ENCODE measurements around the gene SPTLC2.
"Not testable (repeated sequence)": the region's sequence is repeated elsewhere in the genome, so short reads cannot be mapped to it uniquely, and the experiment has no call there.

SPTLC2 gene

DNA sequence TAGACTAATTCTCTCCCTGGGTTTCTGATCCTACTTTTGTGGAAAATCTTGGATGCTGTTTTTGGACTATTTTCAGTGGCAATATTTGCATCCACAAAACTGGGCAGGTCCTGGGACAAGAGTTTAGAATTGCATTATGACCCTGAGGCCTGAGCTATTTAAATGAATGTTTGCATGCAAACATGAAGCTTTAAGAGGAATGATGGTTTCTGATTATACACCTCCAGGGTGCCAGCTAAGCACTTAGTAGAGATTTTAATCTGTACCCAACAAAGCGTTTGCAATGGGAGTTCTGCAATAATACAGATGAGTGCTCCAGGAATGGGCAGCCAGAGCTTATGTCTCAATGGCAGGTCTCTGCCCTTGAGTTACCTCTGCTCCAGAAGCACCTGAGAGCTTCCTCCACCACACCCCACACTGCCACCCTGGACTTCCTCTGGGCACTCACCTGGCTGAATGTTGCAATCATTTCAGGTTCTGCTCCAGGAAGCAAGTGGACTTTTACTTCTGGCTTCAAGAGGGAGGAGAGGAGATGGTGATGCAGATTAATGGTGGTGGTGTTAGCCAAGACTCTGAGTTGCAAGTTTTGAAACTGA, 6.0 kb upstream of the SPTLC2 start:
- no peak for DNase-seq

DNA sequence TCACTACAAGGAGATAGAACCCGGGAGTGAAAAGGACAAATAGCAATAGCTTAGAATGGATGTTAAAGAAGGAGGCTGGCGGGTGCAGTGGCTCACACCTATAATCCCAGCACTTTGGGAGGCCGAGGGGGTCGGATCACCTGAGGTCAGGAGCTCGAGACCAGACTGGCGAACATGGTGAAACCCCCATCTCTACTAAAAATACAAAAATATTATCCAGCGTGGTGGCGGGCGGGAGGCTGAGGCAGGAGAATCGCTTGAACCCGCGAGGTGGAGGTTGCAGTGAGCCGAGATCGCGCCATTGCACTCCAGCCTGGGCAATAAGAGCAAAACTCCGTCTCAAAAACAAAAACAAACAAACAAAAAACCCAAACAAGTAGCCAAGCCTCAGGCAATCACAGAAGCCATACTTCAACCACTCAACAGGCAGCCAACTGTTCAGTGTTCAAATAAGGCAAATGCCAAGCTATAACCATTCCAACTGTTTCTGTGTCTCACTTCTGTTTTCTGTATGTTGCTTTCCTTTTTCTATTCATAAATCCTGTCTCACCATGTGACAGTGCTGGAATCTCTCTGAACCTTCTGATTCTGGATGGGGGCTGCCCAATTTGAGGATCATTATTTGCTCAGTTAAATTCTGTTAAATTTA, 3.9 kb upstream of the SPTLC2 start:
- no peak for DNase-seq

DNA sequence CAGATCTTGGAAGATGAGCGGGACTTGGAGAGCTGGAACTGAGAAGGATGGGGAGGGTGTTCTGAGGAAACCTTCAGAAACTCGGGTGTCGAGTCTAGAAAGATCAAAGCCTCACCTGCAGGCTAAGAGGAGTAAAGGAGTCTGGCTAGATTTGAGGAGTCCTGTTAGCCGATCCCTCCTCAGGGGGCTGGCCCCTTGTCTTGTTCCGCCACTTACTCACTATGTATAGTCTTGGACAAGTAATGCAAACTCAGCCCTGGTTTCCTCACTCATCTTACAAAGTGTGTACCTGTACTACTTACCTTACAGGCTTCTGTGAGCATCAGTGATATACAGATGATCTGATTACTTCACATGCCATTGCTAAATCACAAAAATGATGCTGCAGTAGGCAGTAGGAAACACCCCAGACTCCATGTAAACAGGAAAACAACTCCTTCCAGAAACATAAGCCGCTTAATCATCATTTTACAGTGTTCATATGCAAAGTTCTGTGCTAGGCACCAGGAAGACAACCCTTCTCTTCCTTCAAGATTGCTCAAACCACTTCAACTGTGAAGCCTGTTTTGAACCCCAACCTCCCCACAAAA, 2.0 kb upstream of the SPTLC2 start:
- no peak for DNase-seq

DNA sequence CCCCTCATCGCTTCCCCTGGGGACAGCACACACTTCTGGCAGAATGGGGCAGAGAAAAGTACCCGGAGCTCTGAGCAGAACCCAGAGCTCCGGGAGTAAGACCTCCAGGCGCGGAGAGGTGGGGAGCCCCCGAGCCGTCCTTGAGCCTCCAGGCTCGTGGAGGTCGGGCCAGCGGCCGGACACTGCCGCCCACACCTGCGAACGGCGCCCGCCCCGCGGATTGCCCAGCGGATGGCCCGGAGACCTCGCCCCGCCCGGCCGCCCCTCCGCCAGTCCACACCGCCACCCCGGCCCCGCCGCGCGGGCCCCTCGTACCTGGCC, 344 bp downstream of the SPTLC2 start:
- DNase-seq = no peak

DNA sequence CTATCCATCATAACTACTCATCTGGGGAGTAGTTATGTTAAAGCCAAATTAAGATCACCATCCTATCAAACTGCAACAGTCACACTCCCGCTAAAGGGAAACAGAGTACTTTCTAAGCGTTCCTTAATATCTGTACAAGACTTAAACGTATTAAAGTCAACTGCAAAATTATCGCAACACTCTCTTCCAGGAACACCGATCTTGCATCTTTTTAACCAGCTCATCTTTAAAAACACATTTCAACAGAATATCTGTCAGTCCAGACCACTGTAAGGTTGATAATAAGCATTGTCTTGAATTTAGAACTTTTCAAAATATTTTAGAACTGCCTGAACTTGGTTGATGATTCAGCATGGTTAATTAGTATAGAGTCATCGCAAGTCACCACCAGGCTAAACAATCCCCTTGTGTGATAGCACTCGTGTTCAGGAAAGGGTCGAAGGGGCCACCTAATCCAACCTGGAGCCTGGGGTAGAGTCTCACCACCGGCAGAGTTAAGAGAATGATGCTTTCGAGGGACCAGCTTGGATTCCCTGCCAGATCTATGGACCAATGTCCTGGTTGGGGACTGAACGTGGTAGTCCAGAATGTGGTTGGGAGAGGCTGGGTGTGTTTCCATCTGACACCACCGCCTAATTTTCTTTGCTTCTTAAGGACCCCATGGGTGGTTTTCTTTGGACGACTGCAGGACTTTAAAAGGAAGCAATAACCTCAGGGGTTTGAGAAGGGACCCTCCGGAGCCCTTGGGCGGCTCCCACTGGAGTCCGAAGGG, 890 bp downstream of the SPTLC2 start:
- no peak for DNase-seq

DNA sequence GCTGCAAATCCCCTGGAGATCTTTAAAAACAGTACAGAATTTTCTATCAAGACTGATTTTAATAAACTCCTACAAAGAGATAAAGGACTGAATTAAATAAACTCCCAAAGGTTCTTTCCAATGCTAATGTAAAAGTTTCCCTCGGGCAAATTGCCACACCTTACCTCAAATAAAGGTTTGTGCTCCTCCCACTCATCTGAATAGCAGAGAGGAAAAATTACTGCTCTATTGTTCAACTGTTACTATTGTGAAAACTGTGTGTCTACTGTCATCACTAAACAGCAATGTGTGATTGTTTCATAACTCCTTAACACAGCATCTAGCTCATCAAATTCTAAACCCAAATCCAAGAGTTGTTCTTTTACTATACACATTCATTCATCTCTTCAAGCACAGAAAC, 3.2 kb downstream of the SPTLC2 start:
- DNase-seq = no peak

DNA sequence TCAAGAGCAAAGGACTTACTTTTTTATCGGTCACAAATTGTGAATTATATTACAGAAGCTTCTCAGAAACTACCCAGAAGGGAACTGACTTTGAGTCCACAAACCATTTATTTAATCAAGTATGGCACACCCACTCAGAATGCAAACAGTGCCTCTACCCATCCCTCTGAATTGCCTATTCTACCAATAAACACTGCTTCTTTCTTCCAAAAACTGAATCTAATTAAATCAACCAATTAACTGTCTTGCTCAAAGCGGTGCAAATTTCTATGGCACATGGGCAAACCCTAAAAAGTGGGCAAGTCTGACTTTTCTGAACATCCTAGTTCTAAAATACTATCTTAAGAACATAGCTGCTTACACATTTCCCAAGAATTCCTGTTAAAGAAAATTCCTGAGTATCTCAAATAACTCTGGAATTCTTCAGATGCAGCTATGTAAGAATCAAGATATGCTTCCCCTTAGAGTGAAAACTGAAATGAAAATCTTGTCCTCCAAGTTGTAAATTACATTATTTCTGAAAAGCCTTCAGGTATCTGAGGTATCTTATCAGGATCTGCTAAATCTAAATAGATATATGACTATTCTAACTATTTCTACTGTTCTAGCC, 4.3 kb downstream of the SPTLC2 start:
- no peak for DNase-seq

DNA sequence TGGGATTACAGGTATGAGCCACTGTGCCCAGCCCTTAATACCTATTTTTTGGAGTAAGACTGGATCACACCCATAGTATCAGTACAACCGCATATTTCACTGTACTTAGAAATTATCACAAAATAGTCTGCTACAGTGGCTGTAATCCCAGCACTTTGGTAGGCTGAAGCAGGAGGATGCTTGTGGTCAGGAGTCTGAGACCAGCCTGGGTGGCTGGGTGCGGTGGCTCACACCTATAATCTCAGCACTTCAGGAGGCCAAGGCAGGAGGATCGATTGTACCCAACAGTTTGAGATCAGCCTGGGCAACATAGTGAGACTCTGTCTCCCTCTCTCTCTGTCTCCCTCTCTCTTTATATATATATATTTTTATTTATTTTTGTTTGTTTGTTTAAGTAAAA, 5.9 kb downstream of the SPTLC2 start:
- DNase-seq = no peak

DNA sequence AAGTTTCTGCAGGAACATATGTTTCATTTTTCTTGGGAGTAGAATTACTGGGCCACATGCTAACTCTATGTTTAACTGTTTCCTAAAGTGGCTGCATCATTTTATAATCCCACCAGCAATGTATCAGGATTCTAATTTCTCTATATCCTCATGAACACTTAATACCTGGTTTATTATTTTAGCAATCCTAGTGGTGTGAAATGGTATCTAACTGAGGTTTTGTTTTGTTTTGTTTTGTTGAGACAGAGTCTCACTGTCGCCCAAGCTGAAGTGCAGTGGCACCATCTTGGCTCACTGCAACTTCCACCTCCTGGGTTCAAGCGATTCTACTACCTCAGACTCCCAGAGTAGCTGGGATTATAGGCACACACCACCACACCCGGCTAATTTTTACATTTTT, 6.5 kb downstream of the SPTLC2 start:
- DNase-seq = no peak

DNA sequence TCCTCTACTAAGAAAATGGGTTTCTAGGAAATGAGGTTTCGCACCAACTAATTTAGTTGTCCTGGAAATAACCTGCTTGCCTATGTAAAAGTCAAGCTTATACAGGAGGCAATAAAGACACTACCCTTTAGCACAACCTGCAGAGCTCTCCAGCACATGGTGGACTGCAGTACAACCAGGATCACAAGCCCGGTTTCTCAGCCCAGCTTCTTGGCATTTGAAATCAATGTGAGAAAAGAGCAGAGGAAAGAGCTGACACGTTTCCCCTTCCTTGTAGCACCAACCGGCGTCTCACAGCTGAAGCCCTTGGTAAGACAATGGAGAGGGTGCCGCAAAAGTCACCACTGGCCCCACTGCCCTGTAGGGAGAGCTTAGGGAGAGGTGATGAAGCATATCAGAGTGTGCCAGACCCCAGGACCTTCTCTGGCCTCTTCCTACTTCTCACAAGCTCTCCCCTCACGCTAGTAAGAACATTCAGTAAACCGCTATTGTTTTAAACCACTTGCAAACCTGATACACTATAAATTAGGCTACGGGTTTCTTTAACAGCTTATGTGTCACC, 8.6 kb downstream of the SPTLC2 start:
- no peak for DNase-seq

DNA sequence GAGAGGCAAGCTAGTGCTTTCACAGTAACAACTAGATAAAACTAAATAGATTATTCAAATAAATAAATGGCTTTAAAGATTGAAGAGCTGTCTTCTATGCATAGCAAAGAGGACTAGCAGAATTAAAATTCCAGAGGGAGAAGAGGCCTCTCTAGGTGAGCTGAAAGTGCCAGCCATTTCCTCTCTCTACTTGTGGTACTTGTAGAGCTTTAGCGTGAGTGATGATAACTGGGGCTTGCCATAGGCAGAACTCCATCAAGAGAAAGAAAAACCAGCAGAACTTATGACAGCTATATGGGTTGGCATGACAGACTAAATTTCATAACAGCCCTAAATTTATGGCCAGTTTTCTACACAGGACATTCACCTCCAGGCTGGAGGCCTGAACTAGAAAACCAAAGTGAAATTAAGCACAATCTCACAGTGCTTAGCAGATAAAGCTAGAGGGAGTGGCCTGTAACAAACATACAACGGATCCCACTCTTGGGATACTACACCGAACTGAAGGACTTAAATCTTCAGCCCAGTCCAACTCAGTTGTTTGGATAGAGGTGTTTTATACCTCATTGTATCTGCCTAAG, 11.0 kb downstream of the SPTLC2 start:
- DNase-seq = no peak

DNA sequence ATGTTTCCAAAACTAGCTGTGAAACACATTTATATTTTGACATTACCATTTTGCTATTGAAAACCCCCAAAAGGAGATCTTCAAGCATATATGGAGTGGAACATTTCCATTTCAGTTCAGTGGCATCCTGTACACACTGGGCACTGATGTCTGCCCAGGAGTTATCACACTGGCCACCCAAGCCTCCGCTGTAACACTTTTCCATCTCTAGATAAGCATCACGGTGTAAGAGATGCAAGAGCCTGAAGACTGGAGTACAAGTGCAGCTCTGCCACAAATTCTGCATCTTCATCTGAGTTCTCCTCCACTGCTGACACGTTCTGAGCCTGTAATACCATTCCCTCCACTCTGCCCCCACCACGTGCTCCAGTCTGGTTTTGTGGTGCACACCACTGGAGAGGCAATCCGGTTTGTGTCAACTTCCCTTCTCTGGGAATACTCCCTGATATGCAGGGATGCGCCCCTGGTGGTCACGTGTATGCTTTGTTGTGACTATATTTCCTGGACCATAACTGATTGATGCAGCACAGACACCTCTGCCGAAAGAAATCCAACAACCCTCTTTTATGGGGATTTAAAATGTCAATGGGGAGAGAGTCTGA, 12.7 kb downstream of the SPTLC2 start:
- DNase-seq = no peak

DNA sequence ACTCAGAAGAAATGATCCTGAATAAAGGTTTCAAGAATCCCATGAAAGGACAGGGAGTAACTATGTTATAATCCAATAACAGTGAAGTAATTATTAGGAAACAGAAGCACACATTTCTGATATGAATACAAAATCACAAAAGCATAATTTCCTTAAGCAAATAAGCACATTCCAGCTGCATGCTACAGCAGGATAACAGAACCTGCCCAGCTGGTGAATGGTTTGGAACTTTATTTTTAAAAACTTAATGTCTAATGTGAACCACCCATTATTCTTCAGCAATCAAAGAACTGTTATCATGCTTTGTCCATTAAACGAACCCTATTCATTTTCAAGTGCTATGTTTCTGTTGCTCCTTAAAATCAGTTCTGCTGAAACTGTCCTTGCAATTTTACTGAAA, 13.4 kb downstream of the SPTLC2 start:
- no peak for DNase-seq

DNA sequence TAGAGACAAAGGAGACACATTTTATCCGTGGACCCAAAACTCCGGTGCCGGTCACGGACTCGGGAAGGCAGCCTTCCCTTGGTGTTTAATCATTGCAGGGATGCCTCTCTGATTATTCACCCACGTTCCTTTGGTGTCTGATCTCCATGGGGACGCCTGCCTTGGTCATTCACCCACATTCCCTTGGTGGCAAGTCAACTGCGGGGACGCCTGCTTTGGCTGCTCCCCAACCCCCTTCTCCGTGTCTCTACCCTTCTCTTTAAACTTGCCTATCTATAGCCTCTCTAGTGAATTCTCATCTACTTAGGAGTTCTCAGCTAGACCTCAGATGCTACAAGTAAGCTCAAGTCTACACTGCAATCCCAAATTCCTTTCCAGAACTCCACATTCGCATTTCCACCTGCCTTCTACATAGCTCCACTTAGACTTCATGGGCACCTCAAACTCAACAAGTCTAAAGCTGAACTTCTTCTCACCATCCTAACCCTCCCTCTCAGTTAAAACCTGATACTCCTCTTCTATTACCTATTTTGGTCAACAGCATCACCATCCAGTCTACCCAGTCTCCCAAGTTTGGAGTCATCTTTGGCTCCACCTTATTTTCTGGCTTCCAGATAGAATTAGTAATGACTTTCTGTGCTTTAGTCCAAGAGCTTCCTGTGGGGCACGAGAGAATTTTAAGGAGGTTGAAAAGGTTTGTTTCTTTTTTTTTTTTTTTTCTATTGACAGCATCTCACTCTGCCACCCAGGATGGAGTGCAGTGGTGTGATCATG, 14.4 kb downstream of the SPTLC2 start:
- DNase-seq = no peak

DNA sequence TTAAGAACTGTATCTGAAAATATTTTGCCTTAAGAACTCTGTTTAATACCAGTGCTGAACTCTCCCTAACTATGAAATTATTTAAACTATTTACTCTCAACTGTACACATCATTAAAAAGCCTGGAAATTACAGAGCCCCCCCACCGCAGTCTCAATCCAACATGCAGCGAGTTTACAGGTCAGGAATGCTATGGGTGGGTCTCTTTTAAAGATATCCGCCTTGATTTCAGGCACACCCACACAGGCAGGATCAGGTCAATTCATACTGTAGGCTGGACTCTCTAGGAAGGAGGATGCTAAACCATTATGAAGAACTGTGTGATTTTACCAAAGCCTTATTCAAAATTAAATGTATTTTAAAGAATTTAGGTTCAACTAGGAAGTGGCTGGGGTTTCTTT, 16.5 kb downstream of the SPTLC2 start:
- DNase-seq = no peak

DNA sequence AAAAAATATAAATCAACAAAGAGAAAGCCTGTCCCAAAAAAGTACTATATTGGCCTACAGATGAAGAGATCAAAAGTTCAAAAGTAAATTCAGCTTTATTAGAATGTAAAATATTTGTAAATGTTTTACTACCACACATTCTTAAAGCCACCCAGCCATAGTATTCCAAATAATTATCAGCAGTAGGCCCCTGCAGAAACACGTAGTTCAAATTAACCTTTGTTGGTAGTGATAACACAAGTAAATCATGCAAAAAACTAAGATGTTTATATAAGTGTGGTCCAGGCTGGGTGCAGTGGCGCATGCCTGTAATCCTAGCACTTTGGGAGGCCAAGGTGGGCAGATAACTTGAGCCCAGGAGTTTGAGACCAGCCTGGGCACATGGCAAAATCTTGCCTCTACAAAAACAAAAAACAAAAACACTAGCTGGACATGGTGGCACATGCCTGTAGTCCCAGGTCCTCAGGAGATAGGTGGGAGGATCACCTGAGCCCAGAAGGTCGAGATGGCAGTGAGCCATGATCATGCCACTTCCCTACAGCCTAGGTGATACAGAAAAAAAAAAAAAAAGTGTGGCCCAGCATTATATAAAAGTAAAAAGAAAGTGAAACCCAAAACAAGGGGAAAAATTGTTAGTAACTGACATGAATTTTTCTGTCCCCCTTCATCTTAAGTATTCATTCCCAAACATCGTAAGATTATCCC, 17.9 kb downstream of the SPTLC2 start:
- DNase-seq = no peak

DNA sequence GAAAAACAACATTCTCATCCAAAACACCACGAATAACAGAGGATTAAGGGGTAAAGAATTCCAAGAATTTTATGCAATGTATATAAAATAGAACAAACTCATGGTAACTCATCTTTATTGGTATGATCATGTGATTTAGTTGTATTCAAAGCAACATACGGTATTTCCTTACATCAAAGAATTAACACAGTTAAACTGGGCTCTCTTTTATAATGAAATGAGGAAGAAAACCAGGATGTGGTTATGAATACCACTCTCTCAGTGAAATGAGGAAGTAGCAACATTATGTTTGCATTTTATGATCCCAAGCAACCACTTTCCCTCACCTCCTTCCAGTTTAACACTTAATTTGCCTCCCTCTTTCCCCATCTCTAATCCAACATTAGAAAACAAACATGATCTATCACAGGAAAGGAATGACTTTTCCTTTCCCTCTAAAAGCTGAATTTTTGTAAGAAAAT, 22.9 kb downstream of the SPTLC2 start:
- no peak for DNase-seq

DNA sequence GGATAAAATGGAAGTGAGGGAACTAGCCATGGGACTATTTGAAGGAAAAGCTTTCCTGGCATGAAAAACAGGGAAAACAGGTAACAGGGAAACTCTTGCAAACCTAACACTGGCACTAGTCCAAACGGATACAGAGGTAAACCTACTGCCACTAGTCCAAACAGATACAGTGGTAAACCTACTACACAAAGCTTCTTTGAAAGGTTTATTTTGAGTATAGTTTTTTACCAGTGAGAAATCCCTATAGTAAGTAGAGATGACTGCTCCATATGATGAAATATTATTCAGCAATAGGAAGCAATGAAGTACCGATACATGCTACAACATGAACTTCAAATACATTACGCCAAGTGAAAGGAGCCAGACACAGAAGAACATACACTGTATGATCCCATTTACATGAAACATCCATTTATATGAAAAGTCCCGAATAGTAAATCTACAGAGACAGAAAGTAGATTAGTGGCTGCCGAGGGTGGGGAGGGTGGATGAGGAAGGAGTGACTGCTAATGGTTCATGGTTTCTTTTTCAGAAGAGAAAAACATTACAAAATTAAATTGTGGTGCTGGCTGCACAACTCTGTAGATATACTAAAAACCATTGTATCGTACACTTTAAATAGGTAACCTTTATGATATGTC, 25.5 kb downstream of the SPTLC2 start:
- DNase-seq = no peak

DNA sequence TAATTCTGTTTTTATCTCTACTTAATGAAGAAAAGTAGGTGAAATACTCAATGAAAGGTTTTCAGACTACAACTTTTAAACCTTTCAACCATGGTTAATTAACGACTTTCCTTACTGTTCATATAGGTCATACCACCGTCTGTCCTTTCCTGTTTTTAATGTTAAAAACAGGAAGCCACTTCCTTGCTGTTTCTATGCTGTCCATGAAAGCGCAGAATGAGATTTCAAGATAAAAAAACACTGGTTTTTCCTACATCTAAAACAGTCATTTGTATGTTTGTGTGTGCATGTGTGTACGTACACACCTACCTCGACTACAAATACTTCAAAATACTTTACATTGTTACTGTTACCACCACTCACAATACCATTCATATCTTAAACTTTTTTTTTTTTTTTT, 27.3 kb downstream of the SPTLC2 start:
- DNase-seq = no peak

DNA sequence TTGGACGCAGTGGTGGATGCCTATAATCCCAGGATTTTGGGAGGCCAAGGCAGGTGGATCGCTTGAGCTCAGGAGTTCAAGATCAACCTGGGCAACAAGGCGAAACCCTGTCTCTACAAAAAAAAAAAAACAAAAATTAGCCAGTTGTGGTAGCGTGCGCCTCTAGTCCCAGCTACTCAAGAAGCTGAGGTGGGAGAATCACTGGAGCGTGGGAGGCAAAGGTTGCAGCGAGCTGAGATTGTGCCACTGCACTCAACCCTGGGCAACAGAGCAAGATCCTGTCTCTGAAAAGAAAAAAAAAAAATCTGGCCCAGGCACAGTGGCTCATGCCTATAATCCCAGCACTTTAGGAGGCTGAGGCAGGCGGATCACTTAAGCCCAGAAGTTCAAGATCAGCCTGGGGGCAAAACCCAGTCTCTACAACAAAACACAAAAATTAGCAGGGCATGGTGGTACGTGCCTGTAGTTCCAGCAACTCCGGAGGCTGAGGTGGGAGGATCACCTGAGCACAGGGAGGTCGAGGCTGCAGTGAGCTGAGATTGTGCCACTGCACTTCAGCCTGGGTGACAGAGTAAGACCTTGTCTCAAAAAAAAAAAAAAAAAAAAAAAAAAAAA, 27.9 kb downstream of the SPTLC2 start:
- not testable (repeated sequence) for DNase-seq

Data from NCI-H2081 treated with DMSO at 0.1 percent for 48 hours (cell line).